GM18507 (cell line): Measurements from ENCODE around the gene PLCB1.
"Not testable (repeated sequence)": the region's sequence is repeated elsewhere in the genome, so short reads cannot be mapped to it uniquely, and the experiment has no call there.

Experiments used
- DNase-seq: peaks from one replicate; pipeline ENCODE4 v3.0.0; 2011; ENCODE audit warnings: low read depth; ENCODE audit not compliant: insufficient read length; ENCODE audit errors: extremely low spot score
- FAIRE-seq: peaks from 2 replicates; lab custom pipeline; 2011; peaks lifted over from hg19 to GRCh38; lab: Jason Lieb, UNC

The PLCB1 gene

DNA sequence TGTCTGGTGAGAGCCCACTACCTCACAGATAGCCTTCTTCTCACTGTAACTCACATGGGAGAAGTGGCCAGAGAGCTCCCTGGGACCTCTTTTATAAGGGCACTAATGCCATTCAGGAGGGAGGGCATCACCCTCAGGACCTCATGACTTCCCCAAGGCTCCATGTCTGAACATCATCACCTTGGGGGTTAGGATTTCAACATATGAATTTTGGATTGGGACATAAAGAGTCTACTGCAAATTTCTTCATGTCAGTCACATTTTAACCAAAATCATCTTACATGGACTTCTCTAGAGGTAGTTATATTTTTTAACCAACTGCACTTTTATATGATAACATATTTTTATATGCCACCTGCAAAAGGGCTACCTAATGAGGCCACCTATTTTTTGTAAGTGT is 324.7 kb downstream of the PLCB1 start:
- no peak for FAIRE-seq
- DNase-seq: no peak

DNA sequence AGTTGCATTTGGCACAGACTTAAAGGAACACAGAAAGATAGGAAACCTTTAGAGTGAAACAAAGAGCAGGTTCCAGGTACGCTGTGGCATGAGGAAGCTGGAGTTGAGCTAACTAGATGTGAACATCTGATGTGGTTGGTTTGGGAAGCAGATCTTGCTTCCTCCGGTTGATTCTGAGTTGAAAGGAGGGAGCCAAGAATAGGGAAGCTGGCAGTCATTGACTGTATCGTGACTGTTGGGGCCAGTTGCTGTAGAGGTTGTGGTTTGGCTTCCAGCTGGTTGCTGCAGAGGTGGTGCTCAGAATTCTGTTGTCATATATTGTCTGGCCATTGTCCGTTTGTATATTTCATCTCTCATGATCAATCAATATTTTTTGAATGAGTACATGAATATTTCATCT is 325.9 kb downstream of the PLCB1 start:
- DNase-seq: no peak
- no peak for FAIRE-seq

DNA sequence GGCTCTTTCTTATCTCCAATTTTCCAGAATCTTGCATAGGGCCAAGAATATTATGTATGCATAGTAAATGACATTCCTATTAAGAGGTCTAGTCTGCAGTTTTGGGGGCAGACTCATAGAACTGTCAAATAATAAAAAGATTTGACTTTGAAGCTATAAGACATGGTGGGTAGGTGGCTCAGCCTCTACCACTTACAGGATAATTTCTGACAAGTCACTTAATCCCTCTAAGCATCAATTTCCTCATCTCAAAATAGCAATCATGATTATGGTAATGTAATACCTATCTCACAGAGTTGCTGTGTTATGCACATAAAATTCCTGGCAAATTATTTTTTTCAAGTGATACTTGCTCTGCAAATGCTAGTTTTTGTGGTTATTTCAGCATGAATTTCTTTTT is 329.1 kb downstream of the PLCB1 start:
- no peak for DNase-seq
- FAIRE-seq: no peak

GRCh38 chr20:8464368-8464767 is 332.3 kb downstream of the PLCB1 start:
- FAIRE-seq (no peak), DNase-seq (no peak)

DNA sequence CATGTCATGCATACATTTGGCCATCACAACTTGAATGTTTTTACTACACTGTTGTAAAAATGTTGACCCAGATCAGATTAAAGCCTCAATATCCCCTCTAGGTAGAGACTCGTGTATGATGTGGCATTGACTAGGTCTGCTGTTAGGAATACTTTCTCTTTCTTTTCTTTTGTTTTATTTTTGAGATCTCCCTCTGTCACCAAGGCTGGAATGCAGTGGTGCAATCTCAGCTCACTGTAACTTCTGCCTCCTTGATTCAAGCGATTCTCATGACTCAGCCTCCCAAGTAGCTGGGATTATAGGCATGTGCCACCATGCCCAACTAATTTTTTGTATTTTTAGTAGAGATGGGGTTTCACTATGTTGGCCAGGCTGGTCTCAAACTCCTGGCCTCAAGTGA is 334.7 kb downstream of the PLCB1 start:
- not testable (repeated sequence) for FAIRE-seq, DNase-seq

- no peak for FAIRE-seq
- DNase-seq: no peak
These were observed 338.1 kb downstream of the PLCB1 start for GRCh38 chr20:8470156-8470555.

- FAIRE-seq (no peak), DNase-seq (no peak)
These were observed 339.4 kb downstream of the PLCB1 start for GRCh38 chr20:8471465-8471864.

DNA sequence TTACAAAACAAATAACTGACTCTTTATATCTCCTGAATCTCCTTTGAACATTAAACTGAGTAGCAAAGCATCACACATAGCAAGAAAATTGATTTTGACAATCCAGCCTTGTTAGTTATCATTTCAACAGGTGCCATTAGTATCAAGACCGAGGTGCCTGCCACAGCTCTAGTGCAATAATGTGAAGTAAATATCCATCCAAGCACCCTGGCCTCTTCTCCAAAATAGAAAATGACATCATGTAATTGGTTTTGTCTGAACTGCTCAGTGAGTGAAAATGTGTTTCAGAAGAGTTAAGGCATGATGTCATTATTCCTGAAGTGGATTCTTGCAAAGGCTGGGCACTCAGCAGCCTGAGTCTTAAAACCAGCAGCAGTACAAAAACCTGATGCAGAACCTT is 341.4 kb downstream of the PLCB1 start:
- no peak for FAIRE-seq
- DNase-seq: no peak

DNA sequence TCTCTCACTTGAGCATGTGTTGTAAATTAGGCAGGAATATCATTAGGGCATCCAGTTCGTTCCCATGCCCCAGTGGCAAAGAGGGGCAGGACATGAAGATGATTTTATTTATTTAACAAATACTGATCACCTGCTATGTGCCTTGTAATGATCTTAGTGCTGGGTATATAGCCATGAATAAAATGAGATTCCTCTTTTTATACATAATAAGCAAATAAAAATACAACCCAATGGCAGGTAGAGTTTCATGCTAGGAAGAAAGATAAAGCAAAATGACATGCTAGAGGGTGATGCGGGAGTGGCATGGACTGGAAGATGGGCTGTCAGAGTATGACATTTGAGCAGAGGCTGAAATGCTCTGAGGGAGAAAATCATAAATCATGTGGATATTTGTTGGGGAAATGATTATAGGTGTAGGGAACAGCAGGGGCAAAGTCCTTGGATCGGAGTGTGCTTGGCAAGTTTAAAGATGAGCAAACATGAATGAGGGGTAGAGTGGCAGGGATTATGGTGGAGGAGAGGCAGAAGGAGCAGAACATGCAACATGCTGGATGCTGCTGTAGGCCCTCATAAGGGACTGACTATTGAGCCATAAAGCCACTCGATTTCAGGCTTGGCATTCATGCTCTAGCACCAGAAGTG is 342.1 kb downstream of the PLCB1 start:
- FAIRE-seq: no peak

DNA sequence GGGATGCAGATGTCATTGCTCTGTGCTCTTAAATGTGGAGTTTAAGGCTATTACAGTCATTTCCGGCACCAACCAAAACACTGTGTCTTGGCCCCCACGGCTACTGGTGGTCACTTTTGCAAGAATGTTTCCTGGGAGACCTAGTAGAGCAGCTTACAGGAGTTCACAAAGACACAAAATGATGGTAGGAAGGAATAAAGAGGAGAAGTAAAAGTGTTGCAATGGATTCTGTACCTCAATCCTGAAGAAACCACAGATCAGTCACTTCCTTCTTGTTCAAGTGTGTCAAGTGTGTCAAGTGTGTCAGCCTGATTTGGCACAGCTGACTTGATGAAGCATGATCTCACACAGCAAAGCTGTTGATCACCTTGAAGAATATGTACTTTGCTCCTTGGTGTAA is 344.0 kb downstream of the PLCB1 start:
- DNase-seq (no peak), FAIRE-seq (no peak)

More for the DNA sequence above, 342.1 kb downstream of the PLCB1 start:
- no peak for DNase-seq

DNA sequence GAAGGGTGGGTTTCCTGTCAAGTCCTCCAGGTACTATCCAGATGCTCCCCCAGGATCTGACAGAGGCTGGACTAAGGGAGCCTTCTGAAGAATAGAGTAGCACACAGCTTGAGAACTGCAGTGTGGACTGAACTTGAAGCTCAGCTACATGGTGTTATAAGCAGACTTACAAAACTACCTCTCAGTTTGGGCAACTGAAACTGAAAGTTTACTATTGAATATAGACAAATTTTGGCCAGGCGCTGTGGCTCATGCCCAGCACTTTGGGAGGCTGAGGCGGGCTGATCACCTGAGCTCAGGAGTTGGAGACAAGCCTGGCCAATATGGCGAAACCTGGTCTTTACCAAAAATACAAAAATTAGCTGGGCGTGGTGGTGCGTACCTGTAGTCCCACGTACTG is 348.5 kb downstream of the PLCB1 start:
- FAIRE-seq: no peak
- DNase-seq: no peak

GRCh38 chr20:8487696-8488095 is 355.6 kb downstream of the PLCB1 start:
- FAIRE-seq: no peak
- no peak for DNase-seq

GRCh38 chr20:8489094-8489883 is 357.2 kb downstream of the PLCB1 start:
- DNase-seq (no peak), FAIRE-seq (no peak)

GRCh38 chr20:8490076-8490830 is 358.2 kb downstream of the PLCB1 start:
- FAIRE-seq: no peak

GRCh38 chr20:8492173-8492572 is 360.1 kb downstream of the PLCB1 start:
- DNase-seq (no peak), FAIRE-seq (no peak)

More at GRCh38 chr20:8490076-8490830, 358.2 kb downstream of the PLCB1 start:
- DNase-seq: no peak

DNA sequence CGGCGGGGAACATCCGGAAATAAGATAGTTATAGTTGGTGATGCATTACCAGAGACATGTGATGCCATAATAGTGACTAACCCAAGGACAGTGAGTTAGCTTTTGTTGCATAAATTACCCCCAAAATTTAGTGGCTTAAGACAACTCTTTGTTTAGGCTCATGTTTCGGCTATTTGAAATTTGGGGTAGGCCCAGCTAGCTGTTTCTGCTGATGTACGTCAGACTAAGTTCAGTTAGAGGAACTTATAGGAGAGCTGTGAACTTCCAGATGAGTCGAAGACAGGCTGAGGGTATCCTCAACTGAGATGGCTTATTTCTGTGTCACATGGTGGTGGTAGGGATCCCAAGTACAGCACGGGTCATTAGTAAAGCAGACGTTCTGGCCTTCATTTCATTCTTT is 366.5 kb downstream of the PLCB1 start:
- DNase-seq (no peak), FAIRE-seq (no peak)

GRCh38 chr20:8504030-8504429 is 372.0 kb downstream of the PLCB1 start:
- DNase-seq (no peak), FAIRE-seq (no peak)

DNA sequence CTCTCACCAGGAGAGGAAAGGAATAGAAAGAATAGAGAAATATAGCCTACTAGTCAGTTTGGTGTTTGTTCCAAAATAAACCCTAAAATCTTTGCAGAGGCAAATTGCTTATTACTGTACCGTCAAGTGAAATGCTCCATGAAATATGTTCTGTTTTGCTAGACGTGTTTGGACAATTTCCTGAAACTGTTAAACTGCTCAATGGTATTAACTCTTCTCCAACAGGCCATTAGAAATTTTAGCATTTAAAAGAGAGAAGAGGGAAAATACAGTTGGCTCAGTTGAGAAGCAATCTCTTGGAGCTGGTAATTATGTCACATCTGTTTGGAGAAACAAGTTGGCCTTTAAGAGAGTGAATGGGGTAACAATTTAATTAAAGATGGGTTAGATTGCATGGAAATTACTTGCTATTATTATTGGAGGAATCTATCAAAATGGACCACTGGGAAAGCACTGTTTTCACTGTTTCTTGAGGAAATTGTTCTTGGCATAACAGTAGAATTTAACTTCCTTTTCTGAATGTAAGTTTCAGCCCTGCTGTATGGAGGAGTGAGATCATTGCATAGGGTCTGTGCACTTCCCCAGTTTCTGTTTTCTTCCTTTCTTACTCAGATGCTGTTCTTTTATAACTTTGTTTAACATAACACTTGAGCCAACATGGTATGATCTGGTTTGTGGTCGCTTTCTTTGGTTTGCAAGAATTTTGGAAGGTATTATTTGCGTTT is 373.6 kb downstream of the PLCB1 start:
- DNase-seq (no peak), FAIRE-seq (no peak)

DNA sequence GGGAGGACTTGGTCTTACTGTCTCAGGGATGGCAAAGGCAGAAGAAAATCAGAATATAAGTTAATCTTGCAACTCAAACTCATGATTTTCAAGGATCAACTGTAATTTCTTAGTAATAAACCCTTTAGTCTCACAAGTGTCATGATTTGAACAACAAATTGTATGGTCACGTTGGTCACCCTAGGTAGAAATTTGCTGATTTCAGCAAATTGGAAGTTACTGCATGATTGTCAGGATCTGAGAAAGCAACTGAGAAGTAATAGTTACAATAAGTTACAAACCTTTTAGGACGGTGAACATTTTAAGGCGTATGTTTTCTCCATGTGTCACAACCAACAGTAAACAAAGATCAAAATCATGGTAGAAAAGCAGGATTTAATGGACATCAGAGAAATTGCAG is 375.2 kb downstream of the PLCB1 start:
- FAIRE-seq: no peak

GRCh38 chr20:8509809-8510208 is 377.7 kb downstream of the PLCB1 start:
- FAIRE-seq (no peak), DNase-seq (no peak)

More for the DNA sequence above, 375.2 kb downstream of the PLCB1 start:
- DNase-seq: no peak
